ENCODE results near the gene SPATS1.
"Not testable (repeated sequence)": the region's sequence is repeated elsewhere in the genome, so short reads cannot be mapped to it uniquely, and the experiment has no call there.

Gene SPATS1

DNA sequence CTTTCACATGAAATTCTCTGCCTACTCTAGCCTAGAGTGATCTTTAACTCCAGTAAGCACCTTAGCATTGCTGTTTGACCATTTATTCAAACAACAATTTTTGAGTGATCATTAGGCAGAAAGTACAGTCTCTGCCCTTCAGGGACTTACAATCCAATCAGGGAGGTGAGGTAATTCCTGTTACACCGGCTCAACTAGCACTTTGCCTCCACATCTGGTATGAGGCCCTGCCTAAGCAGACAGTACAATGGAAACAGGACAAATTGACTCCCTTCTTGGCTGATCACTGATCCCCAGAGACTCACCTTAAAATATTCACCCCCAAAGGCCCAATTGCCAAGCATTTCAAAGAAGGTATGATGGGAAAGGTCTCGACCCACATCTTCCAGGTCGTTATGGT is 30.7 kb upstream of the SPATS1 start:
- no peak for DNase-seq

- DNase-seq, result peak; percentile 91
Measured at GRCh38 chr6:44312901-44313788, 29.3 kb upstream of the SPATS1 start, which contains the start of gene AARS2. Gene AARS2 (minus strand): TSS chr6:44313347. CDS start chr6:44313323, 24 bp downstream.

DNA sequence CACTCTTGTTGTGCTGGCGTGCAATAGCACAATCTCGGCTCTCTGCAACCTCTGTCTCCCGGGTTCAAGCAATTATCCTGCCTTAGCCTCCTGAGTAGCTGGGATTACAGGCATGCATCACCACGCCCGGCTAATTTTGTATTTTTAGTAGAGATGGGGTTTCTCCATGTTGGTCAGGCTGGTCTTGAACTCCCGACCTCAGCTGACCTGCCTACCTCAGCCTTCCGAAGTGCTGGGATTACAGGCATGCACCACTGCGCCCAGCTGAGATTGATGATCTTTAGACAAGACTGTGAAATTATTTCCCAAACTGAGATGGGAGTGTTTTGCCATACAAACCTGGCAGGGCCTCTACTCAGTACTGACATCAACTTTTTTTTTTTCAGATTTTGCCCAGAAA is 27.8 kb upstream of the SPATS1 start:
- not testable (repeated sequence) for DNase-seq

- DNase-seq, result no peak
Measured at GRCh38 chr6:44315516-44315915, 26.9 kb upstream of the SPATS1 start.

DNA sequence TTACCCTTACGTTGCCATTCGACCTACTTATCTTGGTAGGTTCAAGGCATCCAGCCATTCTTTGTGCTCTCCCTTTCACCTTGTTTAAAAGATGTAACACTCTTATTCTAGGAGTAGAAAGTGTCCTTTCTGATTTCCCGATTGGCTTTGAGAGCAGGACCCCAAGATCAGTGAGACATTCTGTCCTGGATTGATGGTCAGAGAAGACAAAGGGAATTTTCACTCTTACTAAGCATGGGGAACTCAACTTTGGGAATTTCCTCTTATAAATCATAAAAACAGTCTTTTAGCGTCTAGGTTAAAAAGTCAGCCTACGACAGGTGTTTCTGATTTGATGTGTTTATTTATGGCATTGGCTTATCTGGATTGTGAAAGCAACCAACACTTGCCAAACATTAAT is 26.5 kb upstream of the SPATS1 start:
- DNase-seq, result no peak

DNA sequence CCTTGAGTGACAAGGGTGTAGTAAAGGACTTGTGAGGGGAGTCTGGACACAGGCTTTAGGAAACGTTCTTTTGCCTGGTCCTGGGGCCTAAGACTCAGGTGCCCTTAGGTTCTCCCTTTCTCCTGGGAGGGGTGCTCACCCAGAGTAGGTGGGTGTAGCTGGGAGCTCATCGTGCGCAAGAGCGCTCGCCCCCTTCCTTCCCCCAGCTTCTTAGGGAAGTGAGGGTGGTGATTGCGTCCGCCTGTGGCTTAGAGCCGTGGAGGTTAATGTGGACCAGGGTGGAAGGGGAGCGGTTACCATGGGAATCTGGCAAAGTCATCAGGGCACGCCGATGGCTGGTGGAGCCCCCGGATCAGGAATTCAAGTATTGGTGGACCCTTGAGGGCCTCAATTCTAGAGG is 26.0 kb upstream of the SPATS1 start:
- no peak for DNase-seq

DNA sequence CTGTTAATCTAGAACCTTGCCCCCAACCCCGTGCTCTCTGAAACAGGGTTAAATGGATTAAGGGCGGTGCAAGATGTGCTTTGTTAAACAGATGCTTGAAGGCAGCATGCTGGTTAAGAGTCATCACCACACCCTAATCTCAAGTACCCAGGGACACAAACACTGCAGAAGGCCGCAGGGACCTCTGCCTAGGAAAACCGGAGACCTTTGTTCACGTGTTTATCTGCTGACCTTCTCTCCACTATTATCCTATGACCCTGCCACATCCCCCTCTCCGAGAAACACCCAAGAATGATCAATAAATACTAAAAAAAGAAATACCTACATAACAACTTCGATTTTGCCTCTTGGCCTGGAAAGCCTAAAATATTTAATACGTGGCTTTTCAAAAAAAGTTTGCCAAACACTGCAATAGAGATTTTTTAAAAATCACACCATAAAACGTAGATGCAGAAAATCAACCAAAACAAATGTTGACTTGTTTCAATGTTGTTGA is 25.3 kb upstream of the SPATS1 start:
- not testable (repeated sequence) for DNase-seq

DNA sequence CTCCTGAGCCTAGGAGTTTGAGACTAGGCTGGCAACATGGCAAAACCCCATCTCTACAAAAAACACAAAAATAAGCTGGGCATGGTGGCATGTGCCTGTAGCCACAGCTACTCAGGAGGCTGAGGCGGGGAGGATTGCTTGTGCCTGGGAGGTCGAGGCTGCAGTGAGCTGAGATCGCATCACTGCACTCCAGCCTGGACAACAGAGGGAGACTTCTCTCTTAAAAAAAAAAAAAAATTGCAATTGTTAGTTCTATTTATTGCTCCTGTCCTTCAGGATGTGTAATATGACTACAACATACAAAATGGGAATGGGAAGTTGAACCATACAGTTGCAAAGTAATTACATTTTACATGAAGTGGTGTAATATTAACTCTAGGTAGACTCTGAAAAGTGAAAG is 21.2 kb upstream of the SPATS1 start:
- DNase-seq, result no peak

DNA sequence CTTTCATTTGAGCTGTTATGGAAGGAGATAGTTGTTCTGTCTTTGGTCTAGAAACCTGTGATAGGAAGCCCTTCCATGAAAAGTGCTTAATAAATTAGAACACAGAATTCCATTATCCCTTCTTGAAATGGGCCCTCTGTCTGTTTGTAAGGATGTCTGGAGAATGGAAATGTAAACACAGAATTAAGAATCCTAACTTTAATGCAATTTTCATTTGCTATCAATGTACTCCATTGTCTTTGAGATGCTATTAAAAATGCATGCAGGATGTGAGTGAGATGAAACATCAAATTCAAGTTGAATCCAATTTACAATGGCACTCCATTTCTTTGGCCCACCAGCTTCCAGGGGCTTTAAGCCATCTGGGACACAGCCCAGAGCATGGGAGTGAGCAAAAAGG is 15.4 kb upstream of the SPATS1 start:
- DNase-seq, result no peak

DNA sequence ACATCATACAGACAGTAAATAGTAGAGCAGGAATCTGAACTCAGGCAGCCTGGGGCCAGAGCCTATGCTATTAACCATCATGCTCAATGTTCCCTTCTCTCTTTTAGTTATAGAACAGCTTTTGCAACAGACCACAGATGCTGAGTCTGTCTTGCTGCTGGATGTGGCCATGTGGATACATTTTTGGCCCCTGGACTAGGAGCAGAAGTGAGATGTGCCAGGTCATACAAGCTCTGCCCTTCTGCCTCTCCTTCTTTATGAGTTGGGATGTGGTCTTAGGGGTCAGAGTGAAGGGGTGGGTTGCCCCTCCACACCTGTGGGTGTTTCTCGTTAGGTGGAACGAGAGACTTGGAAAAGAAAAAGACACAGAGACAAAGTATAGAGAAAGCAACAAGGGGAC is 14.7 kb upstream of the SPATS1 start:
- DNase-seq, result no peak

DNA sequence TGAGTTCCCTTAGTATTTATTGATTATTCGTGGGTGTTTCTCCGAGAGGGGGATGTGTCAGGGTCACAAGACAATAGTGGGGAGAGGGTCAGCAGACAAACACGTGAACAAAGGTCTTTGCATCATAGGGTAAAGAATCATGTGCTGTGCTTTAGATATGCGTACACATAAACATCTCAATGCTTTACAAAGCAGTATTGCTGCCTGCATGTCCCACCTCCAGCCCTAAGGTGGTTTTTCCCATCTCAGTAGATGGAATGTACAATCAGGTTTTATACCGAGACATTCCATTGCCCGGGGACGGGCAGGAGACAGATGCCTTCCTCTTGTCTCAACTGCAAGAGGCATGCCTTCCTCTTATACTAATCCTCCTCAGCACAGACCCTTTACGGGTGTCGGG is 14.2 kb upstream of the SPATS1 start:
- DNase-seq, result not testable (repeated sequence)

GRCh38 chr6:44329858-44330257 is 12.6 kb upstream of the SPATS1 start:
- DNase-seq, result no peak

- DNase-seq, result no peak
Measured at GRCh38 chr6:44332585-44332984, 9.9 kb upstream of the SPATS1 start.

DNA sequence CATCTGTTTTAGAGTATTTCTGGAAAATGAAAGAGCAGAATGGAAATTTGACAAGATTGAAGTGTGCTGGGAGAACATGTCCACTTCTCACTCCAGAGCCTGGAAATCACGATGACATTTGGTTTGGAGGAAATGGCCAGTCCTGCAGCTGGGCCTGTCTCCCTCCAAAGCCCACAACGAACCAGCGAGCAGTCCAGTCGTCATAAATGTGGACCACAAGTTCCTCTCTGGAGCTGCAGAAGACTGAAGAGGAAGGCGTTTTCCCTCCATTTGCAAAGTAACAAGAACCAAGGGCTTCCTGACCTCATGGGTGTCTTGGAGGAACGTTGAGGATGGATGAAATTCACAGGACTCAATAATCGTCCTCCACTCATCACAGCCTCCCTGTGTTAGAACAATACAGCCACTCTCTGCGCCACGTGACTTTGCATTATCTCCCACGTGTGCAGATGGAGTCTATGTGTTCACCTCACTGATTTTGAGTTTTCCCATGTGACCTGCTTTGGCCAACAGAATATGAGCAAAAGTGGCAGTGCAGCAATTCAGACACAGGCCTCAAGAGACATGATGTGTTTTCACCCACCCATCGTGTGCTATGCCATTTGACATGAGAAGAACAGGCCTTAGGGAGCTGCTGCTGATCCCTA is 9.1 kb upstream of the SPATS1 start:
- DNase-seq, result no peak

GRCh38 chr6:44333942-44334341 is 8.5 kb upstream of the SPATS1 start:
- no peak for DNase-seq

DNA sequence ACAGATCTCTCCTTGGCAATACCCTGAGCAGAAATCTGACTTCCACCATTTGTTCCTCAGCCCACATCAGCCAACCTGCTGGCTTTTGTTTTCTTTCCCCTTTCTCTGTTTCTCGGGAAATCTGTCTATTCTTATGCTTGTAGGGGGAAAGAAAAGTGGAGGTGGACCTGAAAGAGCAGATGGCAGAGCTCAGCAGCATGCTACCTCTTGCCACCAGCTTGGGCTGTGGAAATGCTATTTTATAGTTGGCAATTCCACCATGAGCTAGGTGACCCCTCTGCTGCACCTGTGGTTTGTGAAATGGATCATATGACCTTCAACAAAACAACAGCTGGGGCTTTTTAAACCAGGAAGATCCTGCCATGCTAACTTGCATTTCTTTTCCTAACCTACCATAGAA is 6.8 kb upstream of the SPATS1 start:
- DNase-seq, result no peak

GRCh38 chr6:44338228-44339122 is 4.0 kb upstream of the SPATS1 start:
- peak; percentile 58 for DNase-seq

- no peak for DNase-seq
Measured at GRCh38 chr6:44339301-44339700, 3.1 kb upstream of the SPATS1 start.

GRCh38 chr6:44339763-44340625 is 2.5 kb upstream of the SPATS1 start:
- DNase-seq, result no peak

GRCh38 chr6:44341095-44341890 is 1.2 kb upstream of the SPATS1 start:
- DNase-seq, result no peak

DNA sequence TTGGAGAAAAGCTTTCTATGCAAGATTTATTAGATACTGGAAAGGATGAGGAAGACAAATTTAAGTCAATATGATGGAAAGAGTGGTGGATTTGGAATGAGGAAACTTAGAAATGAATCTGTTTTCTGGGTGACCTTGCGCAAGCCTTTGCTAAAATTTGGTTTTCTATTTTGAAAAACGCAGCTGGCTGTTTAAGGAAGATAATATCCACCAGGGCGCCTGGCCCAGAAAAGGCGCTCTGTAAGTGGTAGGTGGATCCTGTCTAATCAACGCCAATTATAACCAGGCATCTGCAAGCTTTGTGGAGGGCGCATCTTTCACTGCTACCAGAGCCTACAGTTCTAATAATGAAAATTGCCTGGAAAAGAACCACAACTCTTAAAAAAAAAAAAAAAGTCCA is 398 bp upstream of the SPATS1 start:
- DNase-seq, result no peak

All from activated T-cell treated with anti-CD3 and anti-CD28 coated beads for 4 hours (primary cell).